HCT116 (cell line): ENCODE measurements around the gene RAC2.

Experiments
- EZH2 ChIP-seq: fragments of 200-600 bp; sonication (generic); IDR thresholded peaks from 2 replicates; pipeline ENCODE4 v1.6.1; 2017; ENCODE audit warnings: antibody characterized with exemption, mixed run types
- EZH2phosphoT487 ChIP-seq: fragments of 200-600 bp; IDR thresholded peaks from 2 replicates; pipeline ENCODE4 v1.6.1; 2018; ENCODE audit warnings: antibody characterized with exemption, borderline replicate concordance
- FOSL1 ChIP-seq: IDR thresholded peaks from 2 replicates; pipeline ENCODE4 v1.6.1; 2012; ENCODE audit warnings: low read depth
- POLR2A ChIP-seq: IDR thresholded peaks from 2 replicates; pipeline ENCODE4 v1.7.0; 2011; ENCODE audit warnings: borderline replicate concordance; ENCODE audit not compliant: insufficient read depth, insufficient read length; ENCODE audit errors: extremely low read depth
- POLR2AphosphoS5 ChIP-seq: IDR thresholded peaks from 2 replicates; pipeline ENCODE4 v1.6.1; 2011; ENCODE audit warnings: mild to moderate bottlenecking, low read depth, low read length, moderate library complexity
- SIN3A ChIP-seq: IDR thresholded peaks from 2 replicates; pipeline ENCODE4 v1.6.1; 2012; ENCODE audit warnings: low read depth
- TCF7L2 ChIP-seq: IDR thresholded peaks from 2 replicates; pipeline ENCODE4 v1.7.0; 2011; ENCODE audit warnings: borderline replicate concordance, inconsistent platforms; ENCODE audit not compliant: insufficient read depth, insufficient read length; ENCODE audit errors: extremely low read depth
- YY1 ChIP-seq: IDR thresholded peaks from 2 replicates; pipeline ENCODE4 v1.6.1; 2011; ENCODE audit warnings: low read length, low read depth, moderate library complexity, mild to moderate bottlenecking; ENCODE audit not compliant: insufficient replicate concordance; ENCODE audit errors: extremely low read depth
- ZNF274 ChIP-seq: fragments of 200-500 bp; sonication (Bioruptor generic); IDR thresholded peaks from 2 replicates; pipeline ENCODE4 v1.6.1; 2014; ENCODE audit warnings: mild to moderate bottlenecking, low read depth, low read length, inconsistent platforms
- TF ChIP-seq, protein P1 (sequence below), 3 experiments: fragments of 200-600 bp in 1 of 3; sonication (generic) in 1 of 3; IDR thresholded peaks in 2 of 3; conservative IDR thresholded peaks in 1 of 3; 2 replicates each; pipeline ENCODE4 v1.5.1; 2012 to 2017; ENCODE audit warnings: low read depth in 2 of 3, low read length in 2 of 3, antibody characterized with exemption in 1 of 3, borderline replicate concordance in 1 of 3, control low read depth in 1 of 3, mild to moderate bottlenecking in 1 of 3, mixed read lengths in 1 of 3, mixed run types in 1 of 3, moderate library complexity in 1 of 3; ENCODE audit not compliant: insufficient read depth in 1 of 3
- TF ChIP-seq, protein P2 (sequence below): IDR thresholded peaks from 2 replicates; pipeline ENCODE4 v1.6.1; 2012
- TF ChIP-seq, protein P3 (sequence below): IDR thresholded peaks from 2 replicates; pipeline ENCODE4 v1.6.1; 2011; ENCODE audit warnings: mild to moderate bottlenecking, low read length, moderate library complexity; ENCODE audit not compliant: insufficient replicate concordance; ENCODE audit errors: extremely low read depth
- TF ChIP-seq, protein P4 (sequence below): IDR thresholded peaks from 2 replicates; pipeline ENCODE4 v1.6.1; 2012; ENCODE audit warnings: low read depth

DNA sequence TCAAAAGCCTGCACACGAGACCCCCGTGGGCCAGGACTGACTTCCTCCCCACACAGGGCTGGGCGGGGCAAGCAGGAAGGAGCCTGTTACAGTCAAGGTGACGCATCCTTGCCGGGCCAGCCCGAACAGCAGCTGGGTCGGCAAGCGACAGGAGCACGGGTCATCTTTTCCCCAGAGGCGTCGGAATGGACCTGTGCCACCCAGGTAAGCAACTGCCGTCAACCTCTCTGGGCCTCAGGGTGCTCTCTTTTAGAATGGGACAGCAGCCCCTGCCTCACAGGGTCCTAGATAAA lies 38.3 kb upstream of the RAC2 start, which contains the start of gene CYTH4:
- TF ChIP-seq SIN3A (no peak), ZNF274 (no peak), YY1 (no peak), POLR2A (no peak), TCF7L2 (no peak), POLR2AphosphoS5 (0 out of 2 replicates have a peak, but pooled peaks have one; percentile 22), FOSL1 (peak; percentile 24), EZH2 (no peak), EZH2phosphoT487 (no peak)
- TF ChIP-seq, protein P1, sequence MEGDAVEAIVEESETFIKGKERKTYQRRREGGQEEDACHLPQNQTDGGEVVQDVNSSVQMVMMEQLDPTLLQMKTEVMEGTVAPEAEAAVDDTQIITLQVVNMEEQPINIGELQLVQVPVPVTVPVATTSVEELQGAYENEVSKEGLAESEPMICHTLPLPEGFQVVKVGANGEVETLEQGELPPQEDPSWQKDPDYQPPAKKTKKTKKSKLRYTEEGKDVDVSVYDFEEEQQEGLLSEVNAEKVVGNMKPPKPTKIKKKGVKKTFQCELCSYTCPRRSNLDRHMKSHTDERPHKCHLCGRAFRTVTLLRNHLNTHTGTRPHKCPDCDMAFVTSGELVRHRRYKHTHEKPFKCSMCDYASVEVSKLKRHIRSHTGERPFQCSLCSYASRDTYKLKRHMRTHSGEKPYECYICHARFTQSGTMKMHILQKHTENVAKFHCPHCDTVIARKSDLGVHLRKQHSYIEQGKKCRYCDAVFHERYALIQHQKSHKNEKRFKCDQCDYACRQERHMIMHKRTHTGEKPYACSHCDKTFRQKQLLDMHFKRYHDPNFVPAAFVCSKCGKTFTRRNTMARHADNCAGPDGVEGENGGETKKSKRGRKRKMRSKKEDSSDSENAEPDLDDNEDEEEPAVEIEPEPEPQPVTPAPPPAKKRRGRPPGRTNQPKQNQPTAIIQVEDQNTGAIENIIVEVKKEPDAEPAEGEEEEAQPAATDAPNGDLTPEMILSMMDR (IDR thresholded peaks at IDR 0.05 in 2 of 3, conservative IDR thresholded peaks at IDR 0.05 in 1 of 3; ENCODE audit: borderline replicate concordance in 1 of 3, insufficient read depth in 1 of 3, low read depth in 2 of 3, low read length in 2 of 3): no peak
- TF ChIP-seq, protein P2, sequence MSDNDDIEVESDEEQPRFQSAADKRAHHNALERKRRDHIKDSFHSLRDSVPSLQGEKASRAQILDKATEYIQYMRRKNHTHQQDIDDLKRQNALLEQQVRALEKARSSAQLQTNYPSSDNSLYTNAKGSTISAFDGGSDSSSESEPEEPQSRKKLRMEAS: no peak
- TF ChIP-seq, protein P3, sequence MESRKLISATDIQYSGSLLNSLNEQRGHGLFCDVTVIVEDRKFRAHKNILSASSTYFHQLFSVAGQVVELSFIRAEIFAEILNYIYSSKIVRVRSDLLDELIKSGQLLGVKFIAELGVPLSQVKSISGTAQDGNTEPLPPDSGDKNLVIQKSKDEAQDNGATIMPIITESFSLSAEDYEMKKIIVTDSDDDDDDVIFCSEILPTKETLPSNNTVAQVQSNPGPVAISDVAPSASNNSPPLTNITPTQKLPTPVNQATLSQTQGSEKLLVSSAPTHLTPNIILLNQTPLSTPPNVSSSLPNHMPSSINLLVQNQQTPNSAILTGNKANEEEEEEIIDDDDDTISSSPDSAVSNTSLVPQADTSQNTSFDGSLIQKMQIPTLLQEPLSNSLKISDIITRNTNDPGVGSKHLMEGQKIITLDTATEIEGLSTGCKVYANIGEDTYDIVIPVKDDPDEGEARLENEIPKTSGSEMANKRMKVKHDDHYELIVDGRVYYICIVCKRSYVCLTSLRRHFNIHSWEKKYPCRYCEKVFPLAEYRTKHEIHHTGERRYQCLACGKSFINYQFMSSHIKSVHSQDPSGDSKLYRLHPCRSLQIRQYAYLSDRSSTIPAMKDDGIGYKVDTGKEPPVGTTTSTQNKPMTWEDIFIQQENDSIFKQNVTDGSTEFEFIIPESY: no peak
- TF ChIP-seq, protein P4, sequence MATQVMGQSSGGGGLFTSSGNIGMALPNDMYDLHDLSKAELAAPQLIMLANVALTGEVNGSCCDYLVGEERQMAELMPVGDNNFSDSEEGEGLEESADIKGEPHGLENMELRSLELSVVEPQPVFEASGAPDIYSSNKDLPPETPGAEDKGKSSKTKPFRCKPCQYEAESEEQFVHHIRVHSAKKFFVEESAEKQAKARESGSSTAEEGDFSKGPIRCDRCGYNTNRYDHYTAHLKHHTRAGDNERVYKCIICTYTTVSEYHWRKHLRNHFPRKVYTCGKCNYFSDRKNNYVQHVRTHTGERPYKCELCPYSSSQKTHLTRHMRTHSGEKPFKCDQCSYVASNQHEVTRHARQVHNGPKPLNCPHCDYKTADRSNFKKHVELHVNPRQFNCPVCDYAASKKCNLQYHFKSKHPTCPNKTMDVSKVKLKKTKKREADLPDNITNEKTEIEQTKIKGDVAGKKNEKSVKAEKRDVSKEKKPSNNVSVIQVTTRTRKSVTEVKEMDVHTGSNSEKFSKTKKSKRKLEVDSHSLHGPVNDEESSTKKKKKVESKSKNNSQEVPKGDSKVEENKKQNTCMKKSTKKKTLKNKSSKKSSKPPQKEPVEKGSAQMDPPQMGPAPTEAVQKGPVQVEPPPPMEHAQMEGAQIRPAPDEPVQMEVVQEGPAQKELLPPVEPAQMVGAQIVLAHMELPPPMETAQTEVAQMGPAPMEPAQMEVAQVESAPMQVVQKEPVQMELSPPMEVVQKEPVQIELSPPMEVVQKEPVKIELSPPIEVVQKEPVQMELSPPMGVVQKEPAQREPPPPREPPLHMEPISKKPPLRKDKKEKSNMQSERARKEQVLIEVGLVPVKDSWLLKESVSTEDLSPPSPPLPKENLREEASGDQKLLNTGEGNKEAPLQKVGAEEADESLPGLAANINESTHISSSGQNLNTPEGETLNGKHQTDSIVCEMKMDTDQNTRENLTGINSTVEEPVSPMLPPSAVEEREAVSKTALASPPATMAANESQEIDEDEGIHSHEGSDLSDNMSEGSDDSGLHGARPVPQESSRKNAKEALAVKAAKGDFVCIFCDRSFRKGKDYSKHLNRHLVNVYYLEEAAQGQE: no peak
